ENCODE data around the gene SPATA2. TPM values are rescaled to one million over a fixed set of nuclear protein-coding genes. Genes with fewer than 3 reads are reported as not detected.
"Not testable (repeated sequence)": the region's sequence is repeated elsewhere in the genome, so short reads cannot be mapped to it uniquely, and the experiment has no call there.

SPATA2 gene
- total and polyA plus RNA-seq, 5 donors from 2014 or later, result 2.1 to 19.1 (median 3.4) TPM

GRCh38 chr20:49895474-49896093 lies 19.7 kb downstream of the SPATA2 start:
- peaks cover 8 to 24% (median 18%) of the 10 kb centered on the region in 4 donors for H3K4me1 Mint-ChIP-seq
- H3K4me3 Mint-ChIP-seq; H3K36me3 ChIP-seq (ENCODE audit: control insufficient read depth, insufficient read depth, low read length); DNase-seq; H3K36me3 Mint-ChIP-seq; H3K27me3 ChIP-seq (ENCODE audit: control insufficient read depth, insufficient read depth, low read length); ATAC-seq (ENCODE audit: low read depth in 2 of 2); H3K4me3 ChIP-seq (ENCODE audit: low read depth, low read length); H3K9me3 ChIP-seq (ENCODE audit: control insufficient read depth in 2 of 2, low read length in 2 of 2); H3K9me3 Mint-ChIP-seq; H3K27ac Mint-ChIP-seq; H3K27me3 Mint-ChIP-seq; H3K27ac ChIP-seq (ENCODE audit: insufficient read depth, low read length, poor library complexity, severe bottlenecking): not testable (repeated sequence)
- peaks cover 13% of the 10 kb centered on the region for H3K4me1 ChIP-seq (ENCODE audit: control insufficient read depth, insufficient read depth, low read length, poor library complexity, severe bottlenecking)

GRCh38 chr20:49894073-49894470 lies 21.3 kb downstream of the SPATA2 start:
- H3K27ac Mint-ChIP-seq, result peak overlapping the region; percentile 45 to 82 (median 69)
- peaks cover 7% of the 10 kb centered on the region for H3K36me3 ChIP-seq (ENCODE audit: control insufficient read depth, insufficient read depth, low read length)
- no peaks in the 10 kb centered on the region for H3K9me3 ChIP-seq (ENCODE audit: control insufficient read depth in 2 of 2, low read length in 2 of 2)
- peak overlapping the region; percentile 36 to 49 (median 41) for H3K4me3 Mint-ChIP-seq
- H3K36me3 Mint-ChIP-seq, result peaks cover 8% of the 10 kb centered on the region
- no peaks in the 10 kb centered on the region for H3K27me3 Mint-ChIP-seq
- H3K4me3 ChIP-seq (ENCODE audit: low read depth, low read length), result peak overlapping the region; percentile 65
- peak in 1 of 3 donors; percentile 73 for DNase-seq
- H3K27ac ChIP-seq (ENCODE audit: insufficient read depth, low read length, poor library complexity, severe bottlenecking), result no peak overlapping the region
- ATAC-seq (ENCODE audit: low read depth in 2 of 2), result no peak
- H3K9me3 Mint-ChIP-seq, result no peaks in the 10 kb centered on the region
- peaks cover 8 to 22% (median 18%) of the 10 kb centered on the region in 4 donors for H3K4me1 Mint-ChIP-seq
- peaks cover 13% of the 10 kb centered on the region for H3K4me1 ChIP-seq (ENCODE audit: control insufficient read depth, insufficient read depth, low read length, poor library complexity, severe bottlenecking)
- H3K27me3 ChIP-seq (ENCODE audit: control insufficient read depth, insufficient read depth, low read length), result no peaks in the 10 kb centered on the region

DNA sequence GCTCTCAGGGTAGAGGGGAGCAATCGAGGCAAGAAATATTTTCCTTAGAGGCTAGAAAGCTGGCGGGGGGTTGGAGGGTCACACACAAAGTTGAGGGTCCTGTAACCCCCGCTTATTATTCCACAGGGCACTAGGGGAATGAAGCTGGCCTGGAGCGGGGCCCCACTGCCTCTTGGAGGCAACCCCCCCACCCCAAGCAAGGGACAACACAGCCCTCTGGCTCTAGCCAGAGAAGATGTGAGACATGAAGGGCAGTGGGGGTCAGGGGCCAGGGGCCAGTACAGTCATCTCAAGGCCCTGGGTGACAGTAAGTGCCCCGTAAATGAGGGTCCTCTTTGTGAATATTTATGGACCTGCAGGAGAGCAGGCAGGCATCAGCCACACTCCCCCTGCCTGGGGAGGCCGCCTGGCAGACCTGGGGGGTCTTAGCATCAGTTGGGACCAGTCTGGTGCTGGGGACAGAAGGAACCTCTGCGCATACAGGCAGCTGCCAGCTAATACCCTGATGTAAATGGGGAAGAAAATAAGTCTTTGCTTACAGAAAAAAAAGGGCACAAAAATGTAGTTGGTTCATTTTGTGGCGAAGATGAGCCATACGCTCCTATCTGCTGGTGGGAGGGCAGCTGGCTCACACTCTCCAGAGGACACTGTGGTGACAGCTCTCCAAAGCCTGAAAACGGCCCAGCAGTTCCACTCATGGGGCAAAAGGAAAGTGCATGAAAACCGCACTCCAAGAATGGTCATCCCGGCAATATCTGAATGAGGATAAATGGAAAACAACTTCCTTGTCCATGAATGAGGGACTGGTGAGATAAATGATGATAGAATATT lies 21.9 kb downstream of the SPATA2 start:
- H3K4me3 ChIP-seq (ENCODE audit: low read depth, low read length), result peak overlapping the region; percentile 65
- H3K36me3 ChIP-seq (ENCODE audit: control insufficient read depth, insufficient read depth, low read length), result peaks cover 7% of the 10 kb centered on the region
- peak in 1 of 2 donors; percentile 35 for ATAC-seq (ENCODE audit: low read depth in 2 of 2)
- no peaks in the 10 kb centered on the region for H3K9me3 Mint-ChIP-seq
- H3K4me1 ChIP-seq (ENCODE audit: control insufficient read depth, insufficient read depth, low read length, poor library complexity, severe bottlenecking), result peaks cover 13% of the 10 kb centered on the region
- H3K9me3 ChIP-seq (ENCODE audit: control insufficient read depth in 2 of 2, low read length in 2 of 2), result no peaks in the 10 kb centered on the region
- H3K36me3 Mint-ChIP-seq, result peaks cover 11% of the 10 kb centered on the region
- no peaks in the 10 kb centered on the region for H3K27me3 ChIP-seq (ENCODE audit: control insufficient read depth, insufficient read depth, low read length)
- H3K27ac ChIP-seq (ENCODE audit: insufficient read depth, low read length, poor library complexity, severe bottlenecking), result no peak overlapping the region
- peaks cover 8 to 24% (median 19%) of the 10 kb centered on the region in 4 donors for H3K4me1 Mint-ChIP-seq
- DNase-seq, result peak in 1 of 3 donors; percentile 11
- H3K27ac Mint-ChIP-seq, result peak overlapping the region; percentile 69 to 87 (median 82)
- peak overlapping the region; percentile 36 to 49 (median 41) for H3K4me3 Mint-ChIP-seq
- no peaks in the 10 kb centered on the region for H3K27me3 Mint-ChIP-seq

DNA sequence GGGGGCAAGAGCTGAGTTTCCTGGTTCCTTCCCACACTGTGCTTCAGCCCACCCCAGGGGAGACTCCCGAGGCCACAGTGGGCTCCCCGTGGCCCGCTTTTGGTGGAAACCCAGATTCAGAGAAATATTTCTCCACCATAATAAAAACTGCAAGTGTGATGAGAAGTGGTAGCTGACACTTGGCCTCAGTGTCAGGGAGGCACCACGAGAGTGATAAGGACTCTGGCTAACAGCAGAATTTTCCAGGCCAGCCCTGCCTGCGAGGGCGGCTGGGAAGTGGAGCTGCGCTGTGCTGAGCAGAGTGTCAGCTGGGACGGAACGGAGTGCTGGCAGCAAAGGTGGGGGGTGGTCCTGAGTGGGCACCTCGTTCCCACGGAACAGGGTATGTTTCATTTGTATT lies 22.5 kb downstream of the SPATA2 start:
- Histone ChIP-seq H3K36me3 (ENCODE audit: control insufficient read depth, insufficient read depth, low read length) (peaks cover 14% of the 10 kb centered on the region), H3K9me3 (ENCODE audit: control insufficient read depth in 2 of 2, low read length in 2 of 2) (no peaks in the 10 kb centered on the region), H3K4me3 (ENCODE audit: low read depth, low read length) (no peak overlapping the region), H3K27ac (ENCODE audit: insufficient read depth, low read length, poor library complexity, severe bottlenecking) (no peak overlapping the region), H3K27me3 (ENCODE audit: control insufficient read depth, insufficient read depth, low read length) (no peaks in the 10 kb centered on the region), H3K4me1 (ENCODE audit: control insufficient read depth, insufficient read depth, low read length, poor library complexity, severe bottlenecking) (peaks cover 13% of the 10 kb centered on the region)
- H3K4me1 Mint-ChIP-seq, result peaks cover 8 to 25% (median 20%) of the 10 kb centered on the region in 4 donors
- no peaks in the 10 kb centered on the region for H3K9me3 Mint-ChIP-seq
- no peaks in the 10 kb centered on the region for H3K27me3 Mint-ChIP-seq
- ATAC-seq (ENCODE audit: low read depth in 2 of 2) (no peak), DNase-seq (no peak)
- peak overlapping the region in 1 of 4 donors; percentile 8 for H3K4me3 Mint-ChIP-seq
- H3K36me3 Mint-ChIP-seq, result peaks cover 12% of the 10 kb centered on the region
- peak overlapping the region; percentile 55 to 87 (median 82) for H3K27ac Mint-ChIP-seq

DNA sequence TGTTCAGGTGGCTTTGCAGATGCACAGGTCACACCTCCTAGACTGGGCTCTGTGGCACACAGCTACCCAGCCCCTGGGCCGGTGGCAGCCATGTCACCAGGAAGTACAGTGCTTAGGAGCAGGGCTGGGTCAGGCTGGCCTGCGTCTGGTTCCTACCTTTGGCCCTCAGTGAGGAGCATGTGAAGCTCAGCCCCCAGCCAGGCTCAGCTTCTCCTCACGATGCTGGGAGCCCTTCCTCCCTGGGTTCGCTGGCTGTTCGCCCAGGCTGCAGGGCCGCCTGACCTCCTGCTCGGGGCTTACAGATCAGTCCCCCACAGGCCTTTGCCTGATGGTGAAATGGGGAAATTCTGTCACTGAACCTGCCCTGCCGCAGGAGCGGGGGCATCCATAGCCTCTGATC lies 23.1 kb downstream of the SPATA2 start:
- H3K36me3 Mint-ChIP-seq, result peaks cover 13% of the 10 kb centered on the region
- no peak for ATAC-seq (ENCODE audit: low read depth in 2 of 2)
- Histone ChIP-seq H3K9me3 (ENCODE audit: control insufficient read depth in 2 of 2, low read length in 2 of 2) (no peaks in the 10 kb centered on the region), H3K4me1 (ENCODE audit: control insufficient read depth, insufficient read depth, low read length, poor library complexity, severe bottlenecking) (peaks cover 13% of the 10 kb centered on the region), H3K27me3 (ENCODE audit: control insufficient read depth, insufficient read depth, low read length) (no peaks in the 10 kb centered on the region), H3K4me3 (ENCODE audit: low read depth, low read length) (no peak overlapping the region), H3K36me3 (ENCODE audit: control insufficient read depth, insufficient read depth, low read length) (peaks cover 19% of the 10 kb centered on the region), H3K27ac (ENCODE audit: insufficient read depth, low read length, poor library complexity, severe bottlenecking) (no peak overlapping the region)
- peaks cover 8 to 21% (median 20%) of the 10 kb centered on the region in 4 donors for H3K4me1 Mint-ChIP-seq
- no peaks in the 10 kb centered on the region for H3K27me3 Mint-ChIP-seq
- no peak overlapping the region for H3K4me3 Mint-ChIP-seq
- no peaks in the 10 kb centered on the region for H3K9me3 Mint-ChIP-seq
- no peak for DNase-seq
- peak overlapping the region in 2 of 3 donors; percentile 55 to 88 for H3K27ac Mint-ChIP-seq

GRCh38 chr20:49891476-49892110 lies 23.7 kb downstream of the SPATA2 start:
- H3K27me3 Mint-ChIP-seq, result no peaks in the 10 kb centered on the region

GRCh38 chr20:49890471-49891361 lies 24.6 kb downstream of the SPATA2 start:
- Mint-ChIP-seq H3K4me1 (peaks cover 8 to 21% (median 16%) of the 10 kb centered on the region in 4 donors), H3K27ac (no peak overlapping the region), H3K27me3 (no peaks in the 10 kb centered on the region), H3K9me3 (no peaks in the 10 kb centered on the region), H3K4me3 (no peak overlapping the region), H3K36me3 (peaks cover 23% of the 10 kb centered on the region)
- Histone ChIP-seq H3K9me3 (ENCODE audit: control insufficient read depth in 2 of 2, low read length in 2 of 2) (no peaks in the 10 kb centered on the region), H3K27ac (ENCODE audit: insufficient read depth, low read length, poor library complexity, severe bottlenecking) (no peak overlapping the region), H3K27me3 (ENCODE audit: control insufficient read depth, insufficient read depth, low read length) (no peaks in the 10 kb centered on the region), H3K4me3 (ENCODE audit: low read depth, low read length) (no peak overlapping the region), H3K4me1 (ENCODE audit: control insufficient read depth, insufficient read depth, low read length, poor library complexity, severe bottlenecking) (peaks cover 13% of the 10 kb centered on the region), H3K36me3 (ENCODE audit: control insufficient read depth, insufficient read depth, low read length) (peaks cover 30% of the 10 kb centered on the region)
- ATAC-seq (ENCODE audit: low read depth in 2 of 2) (no peak), DNase-seq (no peak)

More at GRCh38 chr20:49891476-49892110, 23.7 kb downstream of the SPATA2 start:
- H3K4me3 ChIP-seq (ENCODE audit: low read depth, low read length), result no peak overlapping the region
- DNase-seq, result no peak
- Mint-ChIP-seq H3K27ac (peak overlapping the region in 2 of 3 donors; percentile 46 to 49), H3K9me3 (no peaks in the 10 kb centered on the region), H3K4me1 (peaks cover 8 to 21% (median 18%) of the 10 kb centered on the region in 4 donors), H3K36me3 (peaks cover 17% of the 10 kb centered on the region), H3K4me3 (no peak overlapping the region)
- H3K9me3 ChIP-seq (ENCODE audit: control insufficient read depth in 2 of 2, low read length in 2 of 2), result no peaks in the 10 kb centered on the region
- peaks cover 24% of the 10 kb centered on the region for H3K36me3 ChIP-seq (ENCODE audit: control insufficient read depth, insufficient read depth, low read length)
- H3K27me3 ChIP-seq (ENCODE audit: control insufficient read depth, insufficient read depth, low read length), result no peaks in the 10 kb centered on the region
- no peak for ATAC-seq (ENCODE audit: low read depth in 2 of 2)
- peaks cover 13% of the 10 kb centered on the region for H3K4me1 ChIP-seq (ENCODE audit: control insufficient read depth, insufficient read depth, low read length, poor library complexity, severe bottlenecking)
- no peak overlapping the region for H3K27ac ChIP-seq (ENCODE audit: insufficient read depth, low read length, poor library complexity, severe bottlenecking)

Measured in CD4-positive, CD25-positive, alpha-beta regulatory T cell (primary cell).